Type B pancreatic cell (in vitro differentiated cells): ENCODE data around the gene NRP2. TPM values are rescaled to one million over a fixed set of nuclear protein-coding genes. Genes with fewer than 3 reads are reported as not detected.
A peak's percentile ranks its signal among the peaks of the same experiment; 100 is the strongest.

ENCODE experiments used
- DNase-seq: peaks from one replicate; pipeline ENCODE4 v3.0.0; 2021; ENCODE audit warnings: mixed read lengths; ENCODE audit not compliant: unreplicated experiment; ENCODE audit errors: extremely low spot score
- H3K27ac Mint-ChIP-seq: 2 replicates; pipeline ENCODE4 v1.8.0; 2021; ENCODE audit warnings: mild to moderate bottlenecking, mixed read lengths
- H3K27me3 Mint-ChIP-seq: 2 replicates; pipeline ENCODE4 v1.8.0; 2021; ENCODE audit warnings: mixed read lengths
- H3K36me3 Mint-ChIP-seq: 2 replicates; pipeline ENCODE4 v1.8.0; 2021; ENCODE audit warnings: mixed read lengths
- H3K4me1 Mint-ChIP-seq: one replicate; pipeline ENCODE4 v1.8.0; 2021; ENCODE audit warnings: mixed read lengths; ENCODE audit not compliant: unreplicated experiment
- H3K4me3 Mint-ChIP-seq: 2 replicates; pipeline ENCODE4 v1.8.0; 2021; ENCODE audit warnings: mild to moderate bottlenecking, mixed read lengths
- H3K9me3 Mint-ChIP-seq: 2 replicates; pipeline ENCODE4 v1.8.0; 2021; ENCODE audit warnings: mixed read lengths
- CTCF ChIP-seq: fragments of 200-600 bp; sonication (generic); conservative IDR thresholded peaks from 2 replicates; pipeline ENCODE4 v1.5.0; 2021; ENCODE audit warnings: antibody characterized with exemption, mild to moderate bottlenecking
- total RNA-seq: library from RNA; stranded (reverse); gene quantifications from 2 replicates; pipeline ENCODE4 v1.2.1, GENCODE V29; 2021; ENCODE audit warnings: low replicate concordance

Gene NRP2
- total RNA-seq, 1 donor from 2014 or later = 109 TPM

GRCh38 chr2:205759732-205760131, 77.4 kb downstream of the NRP2 start:
- Mint-ChIP-seq H3K27me3 (peaks cover 10% of the 10 kb centered on the region), H3K36me3 (peaks cover 21% of the 10 kb centered on the region), H3K27ac (no peak overlapping the region), H3K4me3 (no peak overlapping the region), H3K4me1 (peaks cover 40% of the 10 kb centered on the region), H3K9me3 (no peaks in the 10 kb centered on the region)
- no peak for TF ChIP-seq CTCF
- no peak for DNase-seq

- H3K36me3 Mint-ChIP-seq = peaks cover 16% of the 10 kb centered on the region
- H3K27me3 Mint-ChIP-seq = peaks cover 12% of the 10 kb centered on the region
- H3K4me3 Mint-ChIP-seq = no peak overlapping the region
- no peak for DNase-seq
- H3K9me3 Mint-ChIP-seq = no peaks in the 10 kb centered on the region
- TF ChIP-seq CTCF = no peak
- no peak overlapping the region for H3K27ac Mint-ChIP-seq
- peaks cover 38% of the 10 kb centered on the region for H3K4me1 Mint-ChIP-seq
Observed at GRCh38 chr2:205760157-205760556, 77.9 kb downstream of the NRP2 start.

- Mint-ChIP-seq H3K4me3 (no peak overlapping the region), H3K27me3 (peaks cover 13% of the 10 kb centered on the region), H3K36me3 (peaks cover 16% of the 10 kb centered on the region), H3K27ac (no peak overlapping the region), H3K4me1 (peaks cover 36% of the 10 kb centered on the region), H3K9me3 (no peaks in the 10 kb centered on the region)
- no peak for TF ChIP-seq CTCF
- no peak for DNase-seq
Observed at GRCh38 chr2:205761421-205761820, 79.1 kb downstream of the NRP2 start.

GRCh38 chr2:205762881-205763280, 80.6 kb downstream of the NRP2 start:
- H3K4me3 Mint-ChIP-seq = no peak overlapping the region
- TF ChIP-seq CTCF = no peak
- peak overlapping the region; percentile 34 for H3K27ac Mint-ChIP-seq
- H3K27me3 Mint-ChIP-seq = peaks cover 13% of the 10 kb centered on the region
- H3K9me3 Mint-ChIP-seq = no peaks in the 10 kb centered on the region
- DNase-seq = no peak
- H3K36me3 Mint-ChIP-seq = peaks cover 19% of the 10 kb centered on the region
- peaks cover 38% of the 10 kb centered on the region for H3K4me1 Mint-ChIP-seq

GRCh38 chr2:205763708-205764211, 81.5 kb downstream of the NRP2 start:
- peak overlapping the region; percentile 22 for H3K27ac Mint-ChIP-seq
- peak; percentile 79 for DNase-seq
- peaks cover 19% of the 10 kb centered on the region for H3K36me3 Mint-ChIP-seq
- H3K4me3 Mint-ChIP-seq = no peak overlapping the region
- H3K4me1 Mint-ChIP-seq = peaks cover 38% of the 10 kb centered on the region
- no peaks in the 10 kb centered on the region for H3K9me3 Mint-ChIP-seq
- peak; percentile 83 for TF ChIP-seq CTCF
- peaks cover 13% of the 10 kb centered on the region for H3K27me3 Mint-ChIP-seq
